Astrocyte of the cerebellum (primary cell): ENCODE data around the gene PCP4L1.

Experiments
- DNase-seq: peaks from one replicate; pipeline ENCODE4 v3.0.0-alpha.2; 2011; ENCODE audit warnings: low read depth
- H3K4me3 ChIP-seq: 2 replicates; pipeline ENCODE4 v1.5.1; 2011; ENCODE audit warnings: mild to moderate bottlenecking, low read depth, low read length, moderate library complexity
- CTCF ChIP-seq: IDR thresholded peaks from 2 replicates; pipeline ENCODE4 v1.5.1; 2012; ENCODE audit warnings: low read length, low read depth, moderate library complexity, mild to moderate bottlenecking; ENCODE audit errors: missing control alignments
- in situ Hi-C: cut with HindIII; loops from 2 replicates; pipeline ENCODE4 v1.10.0; 2017; ENCODE audit warnings: low sequenced_read_pairs

PCP4L1 gene

GRCh38 chr1:161304927-161305866, 46.7 kb downstream of the PCP4L1 start:
- in situ Hi-C loops = loop anchor here (5.0 kb wide), 1 partner anchor 98 kb away; no protein-coding TSS in a partner anchor
- TF ChIP-seq CTCF = no peak
- peak overlapping the region; percentile 64 for H3K4me3 ChIP-seq
- no peak for DNase-seq

- no peak for DNase-seq
- in situ Hi-C loops = no loop called here
Observed at GRCh38 chr1:161305867-161306519, 47.4 kb downstream of the PCP4L1 start.

GRCh38 chr1:161307230-161307768, 48.8 kb downstream of the PCP4L1 start:
- no peak for TF ChIP-seq CTCF
- no peak overlapping the region for H3K4me3 ChIP-seq
- in situ Hi-C loops = no loop called here
- DNase-seq = no peak

More at GRCh38 chr1:161305867-161306519, 47.4 kb downstream of the PCP4L1 start:
- peak overlapping the region; percentile 64 for H3K4me3 ChIP-seq
- TF ChIP-seq CTCF = peak; percentile 27

GRCh38 chr1:161307892-161308638, 49.5 kb downstream of the PCP4L1 start:
- no peak for DNase-seq
- no peak overlapping the region for H3K4me3 ChIP-seq
- in situ Hi-C loops = no loop called here
- TF ChIP-seq CTCF = no peak

- no peak for TF ChIP-seq CTCF
- H3K4me3 ChIP-seq = no peak within 1 kb of the TSS
- in situ Hi-C loops = no loop called here
- DNase-seq = no peak
Observed at GRCh38 chr1:161309868-161310267, 51.3 kb downstream of the PCP4L1 start, which contains the start of gene MPZ. TSS of gene MPZ (minus strand) at chr1:161309968. CDS start at chr1:161309905, 63 bp downstream.
